HG03135 (cell line): Measurements from ENCODE around the gene FANCC.
A peak's percentile ranks its signal among the peaks of the same experiment; 100 is the strongest.

Source experiments
- ATAC-seq: cut with Tn5 transposase; IDR thresholded peaks from one replicate; pipeline ENCODE4 v1.9.1; 2021; ENCODE audit warnings: mild to moderate bottlenecking, moderate library complexity; ENCODE audit not compliant: unreplicated experiment

Gene FANCC, protein sequence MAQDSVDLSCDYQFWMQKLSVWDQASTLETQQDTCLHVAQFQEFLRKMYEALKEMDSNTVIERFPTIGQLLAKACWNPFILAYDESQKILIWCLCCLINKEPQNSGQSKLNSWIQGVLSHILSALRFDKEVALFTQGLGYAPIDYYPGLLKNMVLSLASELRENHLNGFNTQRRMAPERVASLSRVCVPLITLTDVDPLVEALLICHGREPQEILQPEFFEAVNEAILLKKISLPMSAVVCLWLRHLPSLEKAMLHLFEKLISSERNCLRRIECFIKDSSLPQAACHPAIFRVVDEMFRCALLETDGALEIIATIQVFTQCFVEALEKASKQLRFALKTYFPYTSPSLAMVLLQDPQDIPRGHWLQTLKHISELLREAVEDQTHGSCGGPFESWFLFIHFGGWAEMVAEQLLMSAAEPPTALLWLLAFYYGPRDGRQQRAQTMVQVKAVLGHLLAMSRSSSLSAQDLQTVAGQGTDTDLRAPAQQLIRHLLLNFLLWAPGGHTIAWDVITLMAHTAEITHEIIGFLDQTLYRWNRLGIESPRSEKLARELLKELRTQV

GRCh38 chr9:95317119-95317892 lies at the start of gene FANCC:
FANCC (minus strand) TSS chr9:95317709; CDS start chr9:95249291, 68,418 bp downstream.
- ATAC-seq, result peak; percentile 72

DNA sequence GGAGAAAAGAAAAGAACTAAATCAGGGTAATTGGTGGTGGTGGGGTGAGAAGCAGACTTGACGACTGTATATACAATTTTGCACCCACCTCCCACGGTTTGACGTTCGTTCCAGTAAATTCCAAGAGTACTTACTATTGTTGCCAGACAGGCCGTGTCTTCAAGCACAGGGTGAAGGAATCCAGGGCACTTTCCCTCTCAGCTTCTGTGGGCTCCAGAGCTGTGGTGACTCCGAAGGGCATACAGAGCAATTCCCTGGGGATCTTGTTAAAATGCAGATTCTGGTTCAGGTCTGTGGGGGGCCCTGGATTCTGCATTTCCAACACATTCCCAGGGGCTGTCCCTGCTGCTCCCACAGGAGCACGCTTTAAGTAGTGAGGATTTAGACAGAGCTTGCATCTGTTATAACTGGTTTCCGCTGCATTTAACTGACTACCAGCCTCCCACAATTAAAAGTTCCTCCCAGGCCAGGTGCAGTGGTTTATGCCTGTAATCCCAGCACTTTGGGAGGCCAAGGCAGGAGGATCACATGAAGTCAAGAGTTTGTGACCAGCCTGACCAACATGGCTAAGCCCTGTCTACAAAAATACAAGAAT lies 49.3 kb upstream of the FANCC start:
- ATAC-seq, result no peak

GRCh38 chr9:95365766-95366165 lies 48.3 kb upstream of the FANCC start:
- ATAC-seq, result no peak

- no peak for ATAC-seq
These were observed 45.7 kb upstream of the FANCC start for GRCh38 chr9:95363051-95363841.

GRCh38 chr9:95360866-95361265 lies 43.4 kb upstream of the FANCC start:
- ATAC-seq, result no peak

GRCh38 chr9:95357316-95357715 lies 39.8 kb upstream of the FANCC start:
- no peak for ATAC-seq

GRCh38 chr9:95355500-95355899 lies 38.0 kb upstream of the FANCC start:
- no peak for ATAC-seq

DNA sequence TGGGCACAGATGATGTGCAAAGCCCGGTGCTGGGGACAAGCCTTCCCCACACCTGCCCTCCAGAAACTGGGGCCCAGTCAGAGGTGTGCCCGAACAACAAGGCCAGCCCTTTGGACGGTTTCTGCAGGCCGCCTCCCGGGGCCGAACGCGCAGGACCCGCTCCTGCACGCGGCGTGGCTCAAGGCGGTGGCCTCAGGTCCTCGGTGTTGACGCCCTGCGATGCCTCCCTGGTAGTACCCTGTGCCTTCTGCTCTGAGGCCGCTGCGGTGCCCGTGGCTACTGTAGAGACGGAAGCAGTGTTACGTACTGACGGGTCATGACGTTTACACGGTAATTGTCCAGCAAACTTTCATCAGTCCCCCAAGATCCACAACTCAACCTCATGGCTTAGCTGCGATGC lies 33.5 kb upstream of the FANCC start:
- ATAC-seq, result no peak

DNA sequence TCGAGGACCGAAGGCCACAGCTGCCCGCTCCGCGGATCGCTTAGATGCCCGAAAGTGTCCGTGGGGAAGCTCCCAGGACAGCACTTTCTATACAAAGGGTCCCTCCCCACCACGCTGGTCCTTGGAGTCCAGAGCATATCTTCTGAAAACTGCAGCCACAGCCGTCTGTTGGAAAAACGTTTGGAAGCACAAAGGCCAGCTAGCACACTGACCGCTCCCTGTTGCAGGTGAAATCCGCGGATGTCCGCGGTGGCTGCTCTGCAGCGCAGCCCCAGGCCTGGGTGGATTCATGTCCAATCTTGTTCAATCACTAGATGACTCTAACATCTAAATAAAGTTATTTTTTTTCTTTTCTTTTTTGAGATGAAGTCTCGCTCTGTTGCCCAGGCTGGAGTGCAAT lies 32.8 kb upstream of the FANCC start:
- ATAC-seq, result no peak

GRCh38 chr9:95349091-95350038 lies 31.9 kb upstream of the FANCC start:
- no peak for ATAC-seq

DNA sequence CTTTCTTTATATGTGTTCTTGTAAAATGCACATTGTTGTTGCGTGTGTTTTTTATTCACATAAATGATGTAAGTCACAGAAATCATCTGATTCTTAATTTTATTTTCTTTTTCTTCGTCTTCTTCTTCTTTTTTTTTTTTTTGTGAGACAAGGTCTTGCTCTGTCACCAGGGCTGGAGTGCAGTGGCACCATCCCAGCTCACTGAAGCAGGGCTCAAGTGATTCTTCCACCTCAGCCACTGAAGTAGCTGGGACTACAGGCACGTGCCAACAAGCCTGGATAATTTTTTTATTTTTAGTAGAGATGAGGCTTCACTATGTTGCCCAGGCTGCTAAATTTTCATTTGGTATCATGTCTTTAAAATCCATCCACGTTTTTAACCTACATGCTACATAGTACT lies 28.5 kb upstream of the FANCC start:
- ATAC-seq, result no peak

DNA sequence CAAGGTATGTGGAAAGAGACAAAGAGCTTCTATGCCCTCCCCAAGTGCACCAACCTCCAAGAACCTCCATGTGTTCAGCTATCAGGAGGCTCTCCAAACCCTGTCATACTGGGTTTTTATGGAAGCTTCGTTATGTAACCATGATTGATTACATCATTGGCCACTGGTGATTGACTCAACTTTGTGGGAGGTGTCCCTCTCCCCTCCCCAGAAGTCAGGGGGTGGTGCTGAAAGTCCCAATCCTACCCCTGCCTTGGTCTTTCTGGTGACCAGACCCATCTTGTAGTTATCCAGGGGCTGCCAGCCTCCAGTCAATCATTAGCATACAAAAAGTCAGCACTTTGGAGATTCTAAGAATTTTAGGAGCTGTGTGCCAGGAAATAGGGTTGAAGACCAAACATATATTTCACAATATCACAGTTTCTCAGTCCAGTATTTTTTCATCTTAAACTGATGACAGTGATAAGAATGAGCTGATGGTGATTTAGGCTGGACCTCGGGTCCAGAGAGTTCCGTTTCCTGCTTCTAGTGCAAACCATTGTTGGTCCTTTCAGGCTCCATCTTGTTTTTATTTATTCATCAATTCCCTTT lies 27.3 kb upstream of the FANCC start:
- no peak for ATAC-seq

- ATAC-seq, result no peak
These were observed 26.3 kb upstream of the FANCC start for GRCh38 chr9:95343725-95344287.

- ATAC-seq, result no peak
These were observed 25.1 kb upstream of the FANCC start for GRCh38 chr9:95342571-95342970.

GRCh38 chr9:95341293-95341962 lies 23.9 kb upstream of the FANCC start:
- no peak for ATAC-seq

GRCh38 chr9:95338243-95338642 lies 20.7 kb upstream of the FANCC start:
- ATAC-seq, result no peak

DNA sequence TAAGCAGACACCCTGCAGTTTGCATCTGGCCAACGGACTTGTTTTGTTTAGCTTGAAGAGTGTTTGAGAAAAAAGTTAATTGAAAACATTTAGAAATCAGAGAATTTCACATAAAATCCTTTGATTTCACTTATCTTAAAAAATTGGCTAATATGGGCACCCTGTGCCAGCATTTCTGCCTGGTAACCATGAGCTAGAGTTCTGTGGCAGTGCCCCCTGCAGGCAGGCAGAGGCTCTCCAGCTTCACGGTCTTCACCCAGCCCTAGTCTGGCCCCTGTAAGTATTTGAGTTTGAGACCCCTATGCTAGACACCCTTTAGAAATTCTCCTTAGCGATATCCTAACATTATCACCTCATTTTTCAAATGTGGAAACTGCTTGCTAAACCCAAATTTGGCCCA lies 18.8 kb upstream of the FANCC start:
- ATAC-seq, result no peak

GRCh38 chr9:95333426-95333825 lies 15.9 kb upstream of the FANCC start:
- no peak for ATAC-seq
